ENCODE measurements around the gene BCAM.

The BCAM gene

DNA sequence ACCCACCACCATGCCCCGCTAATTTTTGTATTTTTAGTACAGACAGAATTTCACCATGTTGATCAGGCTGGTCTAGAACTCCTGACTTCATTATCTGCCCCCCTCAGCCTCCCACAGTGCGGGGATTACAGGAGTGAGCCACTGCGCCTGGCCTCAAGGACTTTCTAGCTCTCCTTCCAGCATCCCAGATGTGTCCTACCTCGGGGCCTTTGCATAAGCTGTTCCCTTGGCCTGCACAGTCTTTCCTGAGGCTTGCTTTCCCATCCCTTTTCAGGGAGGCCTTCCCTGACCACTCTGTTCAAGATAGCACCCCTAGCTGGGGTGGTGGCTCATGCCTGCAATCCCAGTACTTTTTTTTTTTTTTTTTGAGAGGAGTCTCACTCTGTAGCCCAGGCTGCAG lies 14.3 kb upstream of the BCAM start:
- no peak for DNase-seq

DNA sequence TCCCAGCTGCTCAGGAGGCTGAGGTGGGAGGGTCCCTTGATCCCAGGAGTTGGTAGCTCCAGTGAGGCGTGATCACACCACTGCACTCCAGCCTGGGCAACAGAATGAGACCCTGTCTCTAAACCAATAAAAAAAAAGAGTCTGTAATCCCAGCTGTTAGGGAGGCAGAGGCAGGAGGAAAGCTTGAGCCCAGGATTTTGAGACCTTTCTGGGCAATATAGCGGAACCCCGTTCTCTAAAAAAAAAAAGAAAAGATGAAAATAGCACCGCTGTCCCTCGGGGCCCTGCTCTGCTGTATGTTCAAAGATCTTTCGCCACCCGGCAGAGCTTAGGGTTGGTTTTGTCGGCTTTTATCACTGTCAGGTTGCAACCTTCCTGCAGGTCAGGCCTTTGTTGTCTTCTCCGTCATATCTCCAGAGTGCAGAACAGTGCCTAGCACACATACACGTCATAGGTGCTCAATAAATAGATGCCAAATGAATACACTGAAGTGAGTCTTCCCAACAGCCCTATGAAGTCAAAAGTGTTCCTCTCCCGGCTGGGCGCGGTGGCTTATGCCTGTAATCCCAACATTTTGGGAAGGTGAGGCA lies 13.4 kb upstream of the BCAM start:
- no peak for DNase-seq

DNA sequence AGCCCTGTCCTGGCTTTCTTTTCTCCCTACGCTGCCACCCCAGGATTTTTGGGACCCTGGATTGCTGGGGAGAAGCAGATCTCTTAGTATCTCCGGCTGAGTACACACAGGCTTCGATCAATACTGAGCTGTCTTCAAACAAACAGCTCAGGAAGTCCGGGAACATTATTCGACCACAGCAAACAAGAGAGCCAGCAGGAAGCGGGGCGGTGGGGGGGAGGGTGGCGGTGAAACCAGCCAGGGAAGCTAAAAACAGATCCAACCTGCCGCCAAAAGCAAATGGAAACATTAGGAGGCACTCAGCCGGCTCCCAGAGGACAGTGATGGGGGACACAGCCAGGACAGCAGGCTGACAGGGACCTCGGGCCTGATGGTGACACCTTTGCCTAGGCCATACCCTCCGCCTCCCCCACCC lies 12.2 kb upstream of the BCAM start:
- no peak for DNase-seq

DNA sequence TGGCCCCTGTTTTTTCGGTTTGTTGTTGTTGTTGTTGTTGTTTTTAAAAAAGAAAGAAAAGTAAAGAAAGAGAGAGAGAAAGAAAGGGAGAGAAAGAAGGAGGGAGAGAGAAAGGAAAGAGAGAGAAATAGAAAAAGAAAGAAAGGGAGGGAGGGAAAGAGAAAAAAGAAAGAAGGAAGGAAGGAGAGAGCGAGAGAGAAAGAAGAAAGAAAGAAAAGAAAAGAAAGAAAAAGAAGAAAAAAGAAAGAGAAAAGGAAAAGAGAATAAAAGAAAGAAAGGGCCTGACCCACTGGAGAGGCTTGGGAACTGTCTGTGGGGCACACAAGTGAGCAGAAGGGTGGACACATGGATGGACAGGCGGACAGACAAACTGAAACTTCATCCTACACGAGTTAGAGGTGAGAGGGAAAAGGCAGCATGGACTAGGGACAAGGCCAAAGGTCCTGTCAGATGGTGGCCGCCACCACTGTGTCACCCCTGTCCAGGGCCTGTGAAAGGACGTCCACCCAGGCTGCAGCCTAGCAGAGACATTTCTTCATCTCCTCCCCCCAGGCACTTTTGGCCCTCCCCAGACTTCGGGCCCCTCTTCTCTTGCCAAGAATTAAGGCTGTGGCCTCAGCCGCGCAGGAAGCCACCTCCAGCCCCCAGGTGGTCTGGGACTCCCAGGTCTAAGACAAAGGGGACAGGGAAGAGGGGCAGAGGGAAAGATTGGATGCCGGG lies 9.1 kb upstream of the BCAM start:
- no peak for DNase-seq

DNA sequence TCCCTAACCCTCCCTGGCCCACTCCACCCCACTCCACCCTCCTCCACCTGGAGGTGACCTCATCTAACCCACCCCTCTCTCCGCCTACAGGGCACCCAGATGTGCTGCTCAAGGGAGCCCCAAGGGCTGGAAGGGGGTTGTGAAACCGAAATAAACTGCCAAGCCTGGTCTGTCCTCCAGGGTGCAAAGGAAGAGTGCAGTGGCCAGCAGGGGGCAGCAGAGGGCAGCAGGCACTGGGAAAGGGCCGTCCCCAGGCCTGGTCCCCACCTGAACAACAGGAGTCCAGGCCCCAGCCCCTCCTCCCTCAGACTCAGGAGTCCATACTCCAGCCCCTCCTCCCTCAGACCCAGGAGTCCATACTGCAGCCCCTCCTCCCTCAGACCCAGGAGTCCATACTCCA lies 8.4 kb upstream of the BCAM start:
- DNase-seq = peak; percentile 68

DNA sequence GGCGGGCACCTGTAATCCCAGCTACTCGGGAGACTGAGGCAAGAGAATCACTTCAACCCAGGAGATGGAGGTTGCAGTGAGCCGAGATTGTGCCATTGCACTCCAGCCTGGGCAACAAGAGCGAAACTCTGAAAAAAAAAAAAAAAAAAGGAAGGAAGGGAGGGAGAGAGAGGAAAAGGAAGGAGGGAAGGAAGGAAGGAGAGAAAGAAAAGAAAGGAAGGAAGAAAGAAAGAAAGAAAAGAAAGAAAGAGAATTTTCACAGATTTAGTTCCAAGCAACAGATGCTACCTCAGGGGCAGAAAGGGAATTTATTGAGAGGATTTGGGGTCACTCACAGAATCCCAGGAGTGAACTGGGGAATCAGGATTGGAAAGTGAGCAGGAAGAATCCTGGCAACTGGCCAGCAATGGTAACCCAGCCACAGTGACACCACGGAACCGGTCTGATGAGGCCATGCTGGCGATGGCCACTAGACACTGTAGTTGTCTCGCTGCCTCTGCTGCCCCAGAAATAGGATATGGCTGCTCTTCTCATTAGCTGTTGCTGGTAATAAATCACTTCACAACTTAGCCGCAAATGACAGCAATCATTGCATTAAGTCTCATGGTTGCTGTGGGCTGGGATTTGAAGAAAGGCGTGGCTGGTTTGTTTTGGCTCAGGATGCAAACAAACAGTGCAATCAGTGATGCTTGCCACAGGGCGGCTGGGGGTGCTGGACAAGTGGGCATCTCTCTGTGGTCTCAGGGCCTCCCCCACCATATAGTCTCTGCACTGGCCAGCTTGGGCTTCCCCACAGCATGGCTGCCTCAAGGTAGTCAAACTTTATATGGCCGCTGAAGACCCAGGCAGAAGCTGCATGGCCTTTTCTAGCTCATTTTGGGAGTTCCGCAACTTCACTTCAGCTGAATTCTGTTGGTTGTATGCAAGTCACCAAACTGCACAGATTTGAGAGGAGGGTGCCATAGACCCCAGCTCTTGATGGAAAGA lies 5.2 kb upstream of the BCAM start:
- no peak for DNase-seq

DNA sequence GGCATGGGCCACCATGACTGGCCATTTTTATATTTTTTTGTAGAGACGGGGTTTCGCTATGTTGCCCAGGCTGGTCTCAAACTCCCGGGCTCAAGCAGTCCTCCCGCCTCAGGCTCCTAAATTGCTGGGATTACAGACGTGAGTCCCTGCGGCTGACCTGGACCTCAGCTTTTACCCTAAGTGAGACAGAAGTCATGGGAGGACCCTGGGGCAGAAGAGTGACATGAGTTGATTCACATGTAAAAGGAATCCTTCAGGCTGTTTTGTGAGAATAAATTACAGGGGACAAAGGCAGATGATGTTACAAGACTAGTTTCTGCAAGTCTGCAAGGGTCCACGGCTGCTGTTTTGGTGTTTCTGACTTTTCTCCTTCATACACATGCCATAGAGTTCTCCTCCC lies 2.6 kb upstream of the BCAM start:
- DNase-seq = no peak

DNA sequence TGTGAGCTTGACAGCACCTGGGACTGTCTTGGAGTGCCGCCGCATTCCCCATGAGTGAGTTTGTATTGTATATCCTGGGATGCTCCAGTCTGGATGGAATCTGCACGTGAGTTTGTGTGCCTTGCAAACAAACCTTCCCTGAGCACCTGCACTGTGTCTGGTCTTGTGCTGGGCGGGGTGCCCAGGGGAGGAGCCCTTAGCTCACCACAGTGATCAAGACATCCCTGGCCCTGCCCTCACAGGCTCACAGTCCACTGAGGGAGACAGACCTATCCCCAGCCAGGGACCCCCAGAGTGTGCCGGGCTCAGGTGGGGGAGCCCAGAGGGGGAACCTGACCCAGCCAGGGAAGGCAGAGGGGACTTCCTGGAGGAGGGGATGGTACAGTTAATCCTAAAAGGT lies 1.7 kb upstream of the BCAM start:
- no peak for DNase-seq

DNA sequence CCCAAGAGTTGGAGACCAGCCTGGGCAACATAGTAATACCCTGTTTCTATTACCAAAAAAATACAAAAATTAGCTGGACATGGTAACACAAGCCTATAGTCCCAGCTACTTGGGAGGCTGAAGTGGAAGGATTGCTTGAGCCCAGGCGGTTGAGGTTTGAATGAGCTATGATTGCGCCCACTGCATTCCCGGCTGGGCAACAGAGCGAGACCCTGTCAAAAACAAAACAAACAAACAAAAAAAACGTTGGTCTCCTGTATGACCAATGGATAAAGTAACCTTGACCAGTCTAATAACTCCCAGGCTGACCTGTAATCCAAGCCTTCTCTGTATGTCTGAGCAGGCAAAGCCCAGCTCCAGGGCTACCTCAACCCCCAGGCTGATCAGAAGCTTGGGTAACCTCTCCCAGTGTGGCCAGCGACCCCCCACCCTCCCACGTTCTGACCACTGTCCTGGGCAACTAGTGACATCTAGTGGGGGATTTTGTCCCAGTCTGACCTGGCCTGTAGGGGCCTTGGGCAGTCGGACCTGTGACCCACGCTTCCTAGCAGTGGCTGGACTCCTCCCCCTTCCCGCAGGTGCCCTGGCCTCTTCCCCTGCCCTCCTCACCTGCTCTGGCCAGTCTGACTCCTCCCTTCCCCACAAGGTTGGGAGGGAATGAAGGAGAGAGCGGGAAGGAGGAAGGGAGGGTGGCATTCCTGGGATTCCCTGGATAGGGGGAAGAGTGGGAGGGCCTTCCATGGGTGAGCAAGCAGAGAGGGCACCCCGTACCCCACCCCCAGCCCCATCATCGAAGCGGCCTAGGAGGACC lies 1.0 kb upstream of the BCAM start:
- DNase-seq = peak; percentile 20

DNA sequence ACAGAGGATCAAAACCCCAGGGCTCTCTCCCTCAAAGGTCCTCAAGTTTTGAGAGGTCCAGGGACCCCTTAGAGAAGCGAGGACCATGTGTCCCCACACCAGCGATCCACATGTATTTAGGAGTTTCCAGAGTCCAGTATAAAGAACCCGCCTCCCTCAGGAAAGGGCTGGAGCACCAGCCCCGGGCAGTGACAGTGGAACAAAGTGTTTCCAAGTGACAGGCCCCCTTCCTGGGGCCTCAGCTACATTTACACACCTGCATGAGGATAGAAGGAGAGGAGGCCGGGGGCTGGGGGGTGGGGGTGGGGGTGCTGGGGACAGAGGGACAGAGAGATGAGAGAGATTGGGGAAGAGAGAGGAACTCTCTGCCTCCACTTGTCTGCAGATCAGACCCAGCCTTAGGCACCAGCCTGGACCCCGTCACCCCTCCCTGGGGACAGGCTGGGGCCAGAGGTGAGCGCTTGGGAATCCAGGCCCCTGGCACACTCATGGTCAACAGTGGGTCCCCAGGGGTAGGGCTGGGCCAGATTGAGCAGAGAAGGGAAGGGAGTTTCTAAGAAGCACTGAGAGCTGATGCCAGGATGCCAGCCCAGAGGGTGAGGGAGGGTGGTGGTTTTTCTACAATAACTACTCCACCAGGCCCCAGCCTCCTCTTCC lies 802 bp downstream of the BCAM start:
- no peak for DNase-seq

DNA sequence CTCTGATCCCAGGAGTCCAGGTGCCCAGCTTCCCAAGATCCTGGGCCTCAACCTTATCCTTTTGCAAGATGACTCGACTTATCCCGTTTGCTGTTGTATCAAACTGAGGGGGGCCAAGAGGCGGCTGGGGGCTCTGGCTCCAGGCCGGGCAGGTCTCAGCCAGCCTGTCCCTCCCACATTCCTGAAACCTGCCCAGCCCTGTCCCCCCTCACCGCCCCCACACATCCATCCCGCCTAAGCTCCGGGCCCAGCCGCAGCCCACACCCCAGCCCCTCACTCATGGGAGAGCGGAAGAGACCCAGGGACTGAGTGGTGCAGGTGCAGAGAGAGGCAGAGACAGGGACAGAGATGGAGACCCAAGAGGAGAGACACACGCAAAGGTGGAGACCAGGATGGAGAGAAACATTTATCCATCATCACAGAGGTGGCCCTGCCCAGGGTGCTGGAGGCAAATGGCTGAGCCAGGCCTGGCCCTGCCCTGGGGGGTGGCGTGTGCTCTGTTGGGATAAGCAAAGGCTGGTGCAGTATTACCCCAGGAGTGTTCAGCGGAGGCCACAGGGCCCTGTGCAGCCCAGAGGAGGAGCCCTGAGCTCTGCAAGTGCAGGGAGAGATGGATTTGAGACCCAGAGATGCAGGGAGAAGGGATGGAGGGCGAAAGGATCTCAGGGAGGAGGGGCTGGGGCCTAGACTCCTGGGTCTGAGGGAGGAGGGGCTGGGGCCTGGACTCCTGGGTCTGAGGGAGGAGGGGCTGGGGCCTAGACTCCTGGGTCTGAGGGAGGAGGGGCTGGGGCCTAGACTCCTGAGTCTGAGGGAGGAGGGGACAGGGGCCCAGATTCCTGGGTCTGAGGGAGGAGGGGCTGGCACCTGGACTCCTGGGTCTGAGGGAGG lies 1.6 kb downstream of the BCAM start:
- no peak for DNase-seq

DNA sequence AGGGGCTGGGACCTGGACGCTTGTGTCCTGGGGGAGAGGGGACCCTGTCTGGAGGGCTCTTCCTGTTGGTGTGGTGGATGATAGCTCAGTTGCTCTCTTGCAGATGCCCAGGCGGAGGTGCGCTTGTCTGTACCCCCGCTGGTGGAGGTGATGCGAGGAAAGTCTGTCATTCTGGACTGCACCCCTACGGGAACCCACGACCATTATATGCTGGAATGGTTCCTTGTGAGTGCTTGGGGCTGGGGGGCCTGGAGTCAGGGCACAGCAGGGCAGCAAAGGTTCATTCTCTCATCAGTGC lies 2.2 kb downstream of the BCAM start:
- DNase-seq = no peak

DNA sequence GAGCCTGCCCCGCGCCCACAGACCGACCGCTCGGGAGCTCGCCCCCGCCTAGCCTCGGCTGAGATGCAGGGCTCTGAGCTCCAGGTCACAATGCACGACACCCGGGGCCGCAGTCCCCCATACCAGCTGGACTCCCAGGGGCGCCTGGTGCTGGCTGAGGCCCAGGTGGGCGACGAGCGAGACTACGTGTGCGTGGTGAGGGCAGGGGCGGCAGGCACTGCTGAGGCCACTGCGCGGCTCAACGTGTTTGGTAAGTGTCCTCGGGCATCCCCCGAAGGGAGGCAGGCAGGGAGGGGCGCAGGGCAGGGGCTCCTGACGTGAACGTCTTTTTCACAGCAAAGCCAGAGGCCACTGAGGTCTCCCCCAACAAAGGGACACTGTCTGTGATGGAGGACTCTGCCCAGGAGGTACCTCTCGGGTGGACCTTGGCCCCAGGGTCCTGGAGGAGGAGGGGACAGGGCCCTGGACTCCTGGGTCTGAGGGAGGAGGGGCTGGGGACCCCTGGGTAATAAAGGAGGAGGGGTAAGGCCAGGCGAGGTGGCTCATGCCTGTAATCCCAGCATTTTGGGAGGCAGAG lies 3.3 kb downstream of the BCAM start:
- DNase-seq = no peak

DNA sequence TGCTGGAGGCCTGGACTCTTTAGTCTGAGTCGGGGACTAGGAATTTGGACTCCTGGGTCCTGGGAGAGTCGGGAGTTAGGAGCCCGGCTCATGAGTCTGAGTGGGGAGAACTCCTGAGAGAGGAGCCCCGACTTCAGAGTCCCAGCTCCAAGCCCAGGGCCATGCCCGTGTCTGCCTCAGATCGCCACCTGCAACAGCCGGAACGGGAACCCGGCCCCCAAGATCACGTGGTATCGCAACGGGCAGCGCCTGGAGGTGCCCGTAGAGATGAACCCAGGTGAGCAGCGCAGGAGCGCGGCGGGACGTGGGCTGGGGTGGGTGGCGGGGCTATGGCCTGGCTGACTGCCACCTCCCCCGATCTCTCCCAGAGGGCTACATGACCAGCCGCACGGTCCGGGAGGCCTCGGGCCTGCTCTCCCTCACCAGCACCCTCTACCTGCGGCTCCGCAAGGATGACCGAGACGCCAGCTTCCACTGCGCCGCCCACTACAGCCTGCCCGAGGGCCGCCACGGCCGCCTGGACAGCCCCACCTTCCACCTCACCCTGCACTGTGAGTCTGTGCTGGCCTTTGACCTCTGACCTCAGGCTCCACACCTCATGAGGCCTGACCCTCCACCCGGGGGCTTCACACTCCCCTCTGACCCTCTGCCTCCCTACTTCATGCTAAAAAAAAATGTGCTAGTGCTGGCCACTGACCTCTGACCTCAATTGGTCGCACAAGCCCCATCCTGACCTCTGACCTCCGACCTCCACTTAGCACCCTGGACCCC lies 4.4 kb downstream of the BCAM start:
- no peak for DNase-seq

DNA sequence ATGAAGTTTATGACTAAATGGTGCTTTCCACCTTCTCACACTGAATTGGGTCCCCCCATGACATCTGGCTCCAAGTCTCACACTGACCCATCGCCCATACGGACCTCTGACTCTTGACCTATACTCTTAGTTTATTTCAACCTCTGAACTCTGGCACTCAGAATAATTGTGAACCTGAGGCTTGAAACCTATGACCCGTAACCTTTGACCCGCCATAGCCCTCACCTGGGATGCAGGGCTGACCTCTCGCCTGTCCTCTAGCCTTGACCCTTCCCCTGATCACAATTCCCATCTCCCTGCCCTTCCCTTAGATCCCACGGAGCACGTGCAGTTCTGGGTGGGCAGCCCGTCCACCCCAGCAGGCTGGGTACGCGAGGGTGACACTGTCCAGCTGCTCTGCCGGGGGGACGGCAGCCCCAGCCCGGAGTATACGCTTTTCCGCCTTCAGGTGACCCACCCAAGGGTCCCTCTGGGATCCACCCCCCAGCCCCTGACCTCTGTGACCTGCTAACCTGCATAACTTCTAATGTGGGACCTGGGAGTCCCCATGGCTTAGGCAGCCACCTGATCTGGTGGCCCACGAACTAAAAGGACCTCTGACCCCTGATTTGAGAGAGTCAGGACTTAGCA lies 5.1 kb downstream of the BCAM start:
- no peak for DNase-seq

DNA sequence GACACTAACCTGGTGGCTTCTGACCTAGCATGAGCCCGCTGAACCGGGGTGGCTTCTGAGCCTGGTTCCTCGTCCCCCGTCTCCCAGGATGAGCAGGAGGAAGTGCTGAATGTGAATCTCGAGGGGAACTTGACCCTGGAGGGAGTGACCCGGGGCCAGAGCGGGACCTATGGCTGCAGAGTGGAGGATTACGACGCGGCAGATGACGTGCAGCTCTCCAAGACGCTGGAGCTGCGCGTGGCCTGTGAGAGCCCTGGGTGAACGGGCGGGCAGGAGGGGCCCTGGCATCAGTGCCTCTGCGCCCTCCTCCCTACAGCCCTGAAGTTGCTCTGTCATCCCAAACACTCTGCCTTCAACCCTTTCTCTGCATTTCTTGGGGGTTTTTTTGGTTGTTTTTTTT lies 5.6 kb downstream of the BCAM start:
- no peak for DNase-seq

DNA sequence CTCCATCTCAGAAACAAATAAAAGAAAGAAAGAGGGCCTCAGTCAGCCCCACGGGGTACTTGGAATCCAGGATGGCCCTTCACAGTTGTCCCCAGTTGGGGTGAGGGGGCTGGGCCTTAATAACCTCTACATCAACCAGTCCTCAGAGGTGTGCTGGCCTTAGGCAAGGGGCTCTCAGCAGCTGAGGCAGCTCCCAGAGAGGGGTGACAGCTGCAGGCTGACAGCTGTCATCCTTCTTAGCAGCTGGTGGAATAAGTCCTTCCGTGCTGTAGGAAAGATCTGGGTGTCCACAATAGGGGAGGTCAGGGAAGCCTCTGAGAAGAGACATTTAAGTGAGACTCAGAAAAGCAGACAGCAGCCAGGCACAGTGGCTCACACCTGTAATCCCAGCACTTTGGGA lies 7.4 kb downstream of the BCAM start:
- DNase-seq = no peak

DNA sequence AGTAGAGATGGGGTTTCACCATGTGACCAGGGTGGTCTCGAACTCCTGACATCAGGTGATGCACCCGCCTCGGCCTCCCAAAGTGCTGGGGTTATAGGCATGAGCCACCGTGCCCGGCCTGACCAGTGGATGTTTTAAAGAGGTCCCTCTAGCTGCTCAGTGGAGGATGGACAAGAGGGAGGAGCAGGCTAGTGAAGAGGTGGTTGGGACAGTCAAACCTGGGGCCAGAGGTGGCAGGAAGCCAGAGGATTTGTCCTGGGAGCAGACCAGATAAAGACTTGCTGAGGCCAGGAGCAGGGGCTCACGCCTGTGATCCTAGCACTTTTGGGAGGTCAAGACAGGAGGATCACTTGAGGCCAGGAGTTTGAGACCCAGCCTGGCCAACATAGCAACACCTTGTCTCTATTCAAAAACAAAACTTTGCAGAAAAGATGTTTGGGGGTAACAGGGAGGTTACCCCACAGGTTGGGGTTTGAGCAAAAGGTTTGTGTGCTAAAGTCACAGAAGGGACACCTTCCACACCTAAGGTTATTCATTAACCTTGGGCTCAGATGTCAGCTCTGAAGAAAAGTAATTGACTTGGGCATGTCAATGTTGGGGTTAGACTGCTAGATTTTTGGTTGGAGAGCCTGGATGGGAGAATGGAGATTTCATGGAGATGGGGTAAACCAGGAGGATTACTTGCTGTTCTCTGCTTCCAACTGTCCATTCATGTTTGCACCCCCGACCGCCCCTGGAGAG lies 9.0 kb downstream of the BCAM start:
- no peak for DNase-seq

DNA sequence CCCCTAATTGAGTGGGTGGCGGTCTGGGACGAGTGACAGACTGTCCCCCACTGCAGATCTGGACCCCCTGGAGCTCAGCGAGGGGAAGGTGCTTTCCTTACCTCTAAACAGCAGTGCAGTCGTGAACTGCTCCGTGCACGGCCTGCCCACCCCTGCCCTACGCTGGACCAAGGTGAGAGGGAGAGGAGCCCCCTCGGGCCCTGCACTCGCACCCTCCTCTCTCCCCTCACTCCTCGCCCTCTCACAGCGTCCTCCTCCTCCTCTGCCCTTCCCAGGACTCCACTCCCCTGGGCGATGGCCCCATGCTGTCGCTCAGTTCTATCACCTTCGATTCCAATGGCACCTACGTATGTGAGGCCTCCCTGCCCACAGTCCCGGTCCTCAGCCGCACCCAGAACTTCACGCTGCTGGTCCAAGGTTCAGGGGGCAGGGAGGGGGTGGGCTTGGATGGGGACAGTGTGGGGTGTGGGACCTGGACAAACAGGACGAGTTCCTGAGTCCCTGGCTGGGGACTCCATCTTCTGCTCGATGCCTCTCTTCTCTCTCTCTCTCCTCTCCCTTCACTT lies 9.6 kb downstream of the BCAM start:
- DNase-seq = no peak

Measured in HCEC 1CT (cell line).